ENCODE results near the gene CTNNA3. TPM values are rescaled to one million over a fixed set of nuclear protein-coding genes. Genes with fewer than 3 reads are reported as not detected.

Gene CTNNA3
- total and polyA plus RNA-seq, 2 of the 4 experiments (the other 2 are of a cell fraction) = 0.19 to 0.90 TPM

GRCh38 chr10:66466622-66467021 lies 1229.4 kb downstream of the CTNNA3 start:
- no peak for TF ChIP-seq FOS (IDR thresholded peaks at IDR 0.05; ENCODE audit: low read depth, low read length)
- TF ChIP-seq NFE2L2 (IDR thresholded peaks at IDR 0.05; ENCODE audit: low read depth, low read length) = no peak
- TF ChIP-seq CHD1 (IDR thresholded peaks at IDR 0.05; ENCODE audit: low read depth, low read length) = no peak
- TF ChIP-seq CTCF (conservative IDR thresholded peaks at IDR 0.05; ENCODE audit: low read depth, low read length) = no peak
- no peak for TF ChIP-seq MAFK (IDR thresholded peaks at IDR 0.05; ENCODE audit: low read depth, low read length)
- no peak for TF ChIP-seq BHLHE40 (IDR thresholded peaks at IDR 0.05; ENCODE audit: low read depth, low read length)
- no peak for TF ChIP-seq CEBPB (IDR thresholded peaks at IDR 0.05; ENCODE audit: low read depth, low read length)
- TF ChIP-seq RFX5 (IDR thresholded peaks at IDR 0.05; ENCODE audit: low read depth, low read length) = no peak
- TF ChIP-seq POLR2A (IDR thresholded peaks at IDR 0.05; ENCODE audit: low read depth, low read length) = no peak
- TF ChIP-seq ELK1 (IDR thresholded peaks at IDR 0.05; ENCODE audit: borderline replicate concordance, low read depth, low read length) = no peak
- TF ChIP-seq RCOR1 (IDR thresholded peaks at IDR 0.05; ENCODE audit: insufficient replicate concordance, low read length) = no peak
- TF ChIP-seq SMC3 (IDR thresholded peaks at IDR 0.05; ENCODE audit: low read depth, low read length) = no peak
- no peak for TF ChIP-seq USF2 (IDR thresholded peaks at IDR 0.05; ENCODE audit: low read depth, low read length)
- no peak for TF ChIP-seq MXI1 (IDR thresholded peaks at IDR 0.05; ENCODE audit: borderline replicate concordance, low read depth, low read length)
- TF ChIP-seq RAD21 (IDR thresholded peaks at IDR 0.05; ENCODE audit: low read length) = no peak
- no peak for TF ChIP-seq MAZ (IDR thresholded peaks at IDR 0.05; ENCODE audit: borderline replicate concordance, low read depth, low read length)
- H3K56ac ChIP-seq (ENCODE audit: extremely low read depth, insufficient read depth, low read length) = no peak overlapping the region
- intact Hi-C loops (cut with micrococcal nuclease) = no loop called here
- H3K4me1 ChIP-seq (ENCODE audit: control insufficient read depth, insufficient read depth, low read length) = no peaks in the 10 kb centered on the region
- H2BK120ac ChIP-seq (ENCODE audit: low read depth, low read length) = no peak overlapping the region
- no peak overlapping the region for H4K91ac ChIP-seq (ENCODE audit: insufficient read depth, low read depth, low read length)
- H3K4ac ChIP-seq (ENCODE audit: low read depth, low read length) = no peak overlapping the region
- H3K18ac ChIP-seq (ENCODE audit: low read depth, low read length) = no peak overlapping the region
- no peak overlapping the region for H3K14ac ChIP-seq (replicated peaks; ENCODE audit: low read depth, low read length)
- no peak overlapping the region for H3K27ac ChIP-seq (ENCODE audit: insufficient read depth, low read length)
- DNase-seq = no peak
- dilution Hi-C loops (cut with HindIII; ENCODE audit: low sequenced_read_pairs, unreplicated experiment) = no loop called here
- in situ Hi-C loops (cut with MboI; ENCODE audit: low sequenced_read_pairs) = no loop called here
- ChIA-PET POLR2A (ENCODE audit: unreplicated experiment) (no interaction called here), CTCF (no interaction called here)
- no peak overlapping the region for H4K5ac ChIP-seq (ENCODE audit: low read depth, low read length)
- H2AFZ ChIP-seq (replicated peaks; ENCODE audit: low read length, poor library complexity) = no peak overlapping the region
- no TSS peak for BruUV-seq (replicated peaks)
- no peak overlapping the region for H3K4me3 ChIP-seq (ENCODE audit: insufficient read depth, low read depth, low read length)
- H3K9me1 ChIP-seq (ENCODE audit: insufficient read depth, low read length) = no peaks in the 10 kb centered on the region
- H3K9ac ChIP-seq (ENCODE audit: low read depth, low read length) = no peak overlapping the region
- H3K4me2 ChIP-seq (ENCODE audit: low read depth, low read length) = no peak overlapping the region
- ATAC-seq (ENCODE audit: low read depth) = no peak
- no peaks in the 10 kb centered on the region for H3K79me1 ChIP-seq (ENCODE audit: low read depth in 1 of 2, low read length in 2 of 2)
- H3K9me3 ChIP-seq (ENCODE audit: control insufficient read depth, insufficient read depth, low read length) = peaks cover 2% of the 10 kb centered on the region; the same call in 1 of the 2 replicates
- no peak overlapping the region for H4K8ac ChIP-seq (ENCODE audit: low read depth in 2 of 2, low read length in 2 of 2)
- no peaks in the 10 kb centered on the region for H3K27me3 ChIP-seq (ENCODE audit: control insufficient read depth, insufficient read depth, low read length)
- H3K36me3 ChIP-seq (ENCODE audit: control insufficient read depth, insufficient read depth, low read length) = no peaks in the 10 kb centered on the region
- no peak overlapping the region for H2BK20ac ChIP-seq (ENCODE audit: low read depth, low read length)
- H3K23ac ChIP-seq (ENCODE audit: low read depth, low read length) = no peak overlapping the region
- no peaks in the 10 kb centered on the region for H4K20me1 ChIP-seq (ENCODE audit: insufficient read depth, low read length)
- no peak overlapping the region for H2BK5ac ChIP-seq (ENCODE audit: low read depth, low read length, poor library complexity, severe bottlenecking)
- no peak overlapping the region for H2AK9ac ChIP-seq (replicated peaks; ENCODE audit: low read depth, low read length, poor library complexity)
- no peak overlapping the region for H2AK5ac ChIP-seq (ENCODE audit: low read depth, low read length)
- H2BK15ac ChIP-seq (ENCODE audit: low read depth, low read length) = no peak overlapping the region
